MCF 10A (cell line): Measurements from ENCODE around the gene PPP1R17. TPM values are rescaled to one million over a fixed set of nuclear protein-coding genes. Genes with fewer than 3 reads are reported as not detected.
A peak's percentile ranks its signal among the peaks of the same experiment; 100 is the strongest.

Experiments used
- BruUV-seq: library from RNA; stranded (reverse); fragments of 400-500 nt; replicated peaks from 2 replicates; lab custom pipeline; 2021; lab: Mats Ljungman, UMichigan
- CTCF ChIA-PET: fragments of 300-600 bp; sonication (Branson Sonifier 250); formaldehyde crosslinking; extraction: SDS; loops from one replicate; lab custom pipeline; 2021; ENCODE audit warnings: antibody characterized with exemption, inconsistent platforms; lab: Yijun Ruan, JAX
- POLR2A ChIA-PET: fragments of 300-600, 350-650 bp; sonication (Branson Sonifier 250); formaldehyde crosslinking; extraction: SDS; loops from one replicate; lab custom pipeline; 2020; ENCODE audit warnings: antibody characterized with exemption, inconsistent platforms; lab: Yijun Ruan, JAX
- DNase-seq: peaks from one replicate; pipeline ENCODE4 v3.0.0-alpha.2; 2018; ENCODE audit not compliant: unreplicated experiment
- H3K27ac Mint-ChIP-seq: one replicate; pipeline ENCODE4 v1.8.0; 2022; ENCODE audit warnings: mild to moderate bottlenecking, low read depth, mixed read lengths; ENCODE audit not compliant: unreplicated experiment
- H3K27me3 Mint-ChIP-seq: one replicate; pipeline ENCODE4 v1.8.0; 2022; ENCODE audit warnings: mixed read lengths; ENCODE audit not compliant: insufficient read depth, unreplicated experiment
- H3K36me3 Mint-ChIP-seq: one replicate; pipeline ENCODE4 v1.8.0; 2022; ENCODE audit warnings: mild to moderate bottlenecking, moderate library complexity, mixed read lengths; ENCODE audit not compliant: insufficient read depth, unreplicated experiment
- H3K4me1 Mint-ChIP-seq: one replicate; pipeline ENCODE4 v1.8.0; 2022; ENCODE audit warnings: mixed read lengths; ENCODE audit not compliant: insufficient read depth, unreplicated experiment
- H3K4me3 Mint-ChIP-seq: one replicate; pipeline ENCODE4 v1.8.0; 2022; ENCODE audit warnings: mild to moderate bottlenecking, moderate library complexity, mixed read lengths; ENCODE audit not compliant: unreplicated experiment
- H3K9me3 Mint-ChIP-seq: one replicate; pipeline ENCODE4 v1.8.0; 2022; ENCODE audit warnings: mixed read lengths; ENCODE audit not compliant: unreplicated experiment
- CTCF ChIP-seq: fragments of 200-600 bp; IDR thresholded peaks from one replicate; pipeline ENCODE4 v1.8.0; 2022; ENCODE audit warnings: antibody characterized with exemption, mild to moderate bottlenecking; ENCODE audit not compliant: unreplicated experiment
- intact Hi-C: fragments of 100-400 bp; cut with micrococcal nuclease; formaldehyde crosslinking; loops from 2 replicates; pipeline ENCODE4 v1.14.1; 2022
- total RNA-seq: library from RNA; stranded (reverse); gene quantifications from 2 replicates; pipeline ENCODE4 v1.2.3, GENCODE V29; 2022

PPP1R17 gene
- total RNA-seq, 1 experiment from 2014 or later, result not detected

DNA sequence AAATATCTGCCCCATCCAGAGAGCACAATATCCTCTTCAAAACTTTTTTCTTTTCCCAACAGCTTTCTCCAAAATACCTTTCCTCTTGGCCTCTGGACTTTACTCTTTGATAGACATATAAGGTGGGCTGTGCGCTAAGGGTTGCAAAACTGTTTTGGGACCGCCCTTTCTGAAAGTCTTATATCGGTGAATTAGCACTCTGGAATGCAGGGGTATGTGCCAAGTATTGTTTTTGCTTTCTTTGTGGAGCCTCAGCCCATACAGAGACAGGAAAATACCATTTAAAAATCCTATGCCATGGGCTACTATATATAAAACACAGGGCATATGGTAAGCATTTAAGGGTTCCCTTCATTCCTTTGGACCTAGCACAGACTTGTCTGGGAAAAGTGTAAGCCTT lies 37.7 kb downstream of the PPP1R17 start:
- DNase-seq, result peak; percentile 35
- no peak overlapping the region for H3K27ac Mint-ChIP-seq
- ChIA-PET CTCF (interaction anchor here (1.5 to 1.7 kb wide), 2 partner anchors 10 to 19 kb away, joined by 4 read pairs; no protein-coding TSS in a partner anchor), POLR2A (interaction anchor here (0.6 kb wide), 1 partner anchor 348 kb away, joined by 4 read pairs; no protein-coding TSS in a partner anchor)
- no peak overlapping the region for H3K4me3 Mint-ChIP-seq
- no peaks in the 10 kb centered on the region for H3K27me3 Mint-ChIP-seq
- BruUV-seq, result no TSS peak
- no peaks in the 10 kb centered on the region for H3K36me3 Mint-ChIP-seq
- no peaks in the 10 kb centered on the region for H3K4me1 Mint-ChIP-seq
- TF ChIP-seq CTCF, result no peak
- intact Hi-C loops, result no loop called here
- no peaks in the 10 kb centered on the region for H3K9me3 Mint-ChIP-seq

- no peaks in the 10 kb centered on the region for H3K36me3 Mint-ChIP-seq
- no peak overlapping the region for H3K27ac Mint-ChIP-seq
- H3K4me1 Mint-ChIP-seq, result peaks cover 1% of the 10 kb centered on the region
- CTCF ChIA-PET, result interaction anchor here (0.6 to 4.4 kb wide), 7 partner anchors 15 to 627 kb away, joined by 3 to 17 read pairs (median 4); no protein-coding TSS in a partner anchor
- POLR2A ChIA-PET, result no interaction called here
- H3K4me3 Mint-ChIP-seq, result no peak overlapping the region
- no peak for TF ChIP-seq CTCF
- BruUV-seq, result no TSS peak
- no peaks in the 10 kb centered on the region for H3K27me3 Mint-ChIP-seq
- DNase-seq, result no peak
- intact Hi-C loops, result no loop called here
- no peaks in the 10 kb centered on the region for H3K9me3 Mint-ChIP-seq
Measured at GRCh38 chr7:31729195-31729804, 42.3 kb downstream of the PPP1R17 start.

GRCh38 chr7:31734456-31734855 lies 47.4 kb downstream of the PPP1R17 start:
- Mint-ChIP-seq H3K4me3 (no peak overlapping the region), H3K27ac (no peak overlapping the region), H3K27me3 (peaks cover 12% of the 10 kb centered on the region), H3K9me3 (no peaks in the 10 kb centered on the region), H3K4me1 (peaks cover 6% of the 10 kb centered on the region), H3K36me3 (no peaks in the 10 kb centered on the region)
- peak; percentile 32 for DNase-seq
- BruUV-seq, result no TSS peak
- intact Hi-C loops, result loop anchor here (10.0 kb wide), 1 partner anchor 750 kb away; no protein-coding TSS in a partner anchor
- CTCF ChIA-PET, result interaction anchor here (0.7 to 3.6 kb wide), 16 partner anchors 9 to 760 kb away, joined by 3 to 20 read pairs (median 5); no protein-coding TSS in a partner anchor
- no peak for TF ChIP-seq CTCF
- POLR2A ChIA-PET, result interaction anchor here (0.6 kb wide), 1 partner anchor 603 kb away, joined by 3 read pairs; no protein-coding TSS in a partner anchor
